Stimulated activated CD4-positive, alpha-beta T cell treated with anti-CD3 and anti-CD28 coated beads, Interleukin-12 subunit alpha, Interleukin-12 subunit beta, amount 100 ng/mL, for 24 hours (primary cell): Measurements from ENCODE around the gene CCND1.
"Not testable (repeated sequence)": the region's sequence is repeated elsewhere in the genome, so short reads cannot be mapped to it uniquely, and the experiment has no call there.

Experiments used
- DNase-seq, 2 experiments: peaks; one replicate each; pipeline ENCODE4 v3.0.0-alpha.2; 2020; ENCODE audit warnings: low read depth in 2 of 2

Gene CCND1

GRCh38 chr11:69617682-69618081, 23.3 kb upstream of the CCND1 start:
- no peak for DNase-seq

GRCh38 chr11:69618237-69618636, 22.7 kb upstream of the CCND1 start:
- no peak for DNase-seq

- no peak for DNase-seq
Observed at GRCh38 chr11:69620683-69621290, 20.2 kb upstream of the CCND1 start.

GRCh38 chr11:69622097-69622681, 18.8 kb upstream of the CCND1 start:
- not testable (repeated sequence) for DNase-seq

- no peak for DNase-seq
Observed at GRCh38 chr11:69624293-69624692, 16.7 kb upstream of the CCND1 start.

GRCh38 chr11:69625476-69625875, 15.5 kb upstream of the CCND1 start:
- DNase-seq: no peak

GRCh38 chr11:69627551-69627950, 13.4 kb upstream of the CCND1 start:
- DNase-seq: no peak

GRCh38 chr11:69630017-69630416, 10.9 kb upstream of the CCND1 start:
- DNase-seq: no peak

GRCh38 chr11:69630424-69630823, 10.5 kb upstream of the CCND1 start:
- no peak for DNase-seq

- DNase-seq: no peak
Observed at GRCh38 chr11:69632900-69633299, 8.1 kb upstream of the CCND1 start.

GRCh38 chr11:69634069-69634468, 6.9 kb upstream of the CCND1 start:
- no peak for DNase-seq

- no peak for DNase-seq
Observed at GRCh38 chr11:69634590-69634989, 6.4 kb upstream of the CCND1 start.

GRCh38 chr11:69635195-69635594, 5.8 kb upstream of the CCND1 start:
- no peak for DNase-seq

- DNase-seq: no peak
Observed at GRCh38 chr11:69635804-69636511, 5.0 kb upstream of the CCND1 start.

GRCh38 chr11:69636512-69637197, 4.3 kb upstream of the CCND1 start:
- DNase-seq: no peak

GRCh38 chr11:69637198-69637940, 3.6 kb upstream of the CCND1 start:
- DNase-seq: no peak

GRCh38 chr11:69637941-69638871, 2.8 kb upstream of the CCND1 start:
- DNase-seq: no peak

GRCh38 chr11:69638941-69639681, 1.8 kb upstream of the CCND1 start:
- DNase-seq: peak in 1 of 2 experiments; percentile 32

- DNase-seq: no peak
Observed at GRCh38 chr11:69639831-69640230, 1.1 kb upstream of the CCND1 start.
